Measurements from ENCODE around the gene TPT1. TPM values are rescaled to one million over a fixed set of nuclear protein-coding genes. Genes with fewer than 3 reads are reported as not detected.

The TPT1 gene
- total RNA-seq, 1 donor from 2014 or later: 3,393 TPM

DNA sequence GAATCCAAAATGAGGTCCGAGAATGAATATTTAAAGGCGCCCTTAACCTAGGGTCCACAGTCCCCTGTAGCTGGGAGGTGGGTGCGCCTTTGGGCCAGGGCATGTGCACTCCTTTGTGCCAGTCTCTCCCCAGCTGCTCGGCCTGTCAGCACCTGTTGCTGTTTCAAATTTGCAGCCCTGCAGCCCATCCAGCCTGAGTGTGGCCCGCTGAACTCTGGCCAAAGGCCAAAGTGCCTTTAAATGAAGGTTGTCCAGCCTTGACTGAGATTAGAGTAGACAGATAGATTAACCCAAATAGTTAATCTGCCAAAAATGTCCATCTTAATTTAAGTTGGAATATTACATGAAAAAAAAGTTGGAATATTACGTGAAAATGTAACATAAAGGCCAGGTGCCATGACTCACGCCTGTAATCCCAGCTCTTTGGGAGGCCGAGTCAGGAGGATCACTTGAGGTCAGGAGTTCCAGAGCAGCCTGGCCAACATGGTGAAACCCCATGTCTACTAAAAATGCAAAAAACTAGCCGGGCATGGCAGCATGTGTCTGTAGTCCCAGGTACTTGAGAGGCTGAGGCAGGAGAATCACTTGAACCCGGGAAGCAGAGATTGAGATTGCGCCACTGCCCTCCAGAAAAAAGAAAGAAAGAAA, 25.3 kb downstream of the TPT1 start:
- no peaks in the 10 kb centered on the region for H3K27me3 Mint-ChIP-seq (ENCODE audit: unreplicated experiment)
- TF ChIP-seq, protein P1, sequence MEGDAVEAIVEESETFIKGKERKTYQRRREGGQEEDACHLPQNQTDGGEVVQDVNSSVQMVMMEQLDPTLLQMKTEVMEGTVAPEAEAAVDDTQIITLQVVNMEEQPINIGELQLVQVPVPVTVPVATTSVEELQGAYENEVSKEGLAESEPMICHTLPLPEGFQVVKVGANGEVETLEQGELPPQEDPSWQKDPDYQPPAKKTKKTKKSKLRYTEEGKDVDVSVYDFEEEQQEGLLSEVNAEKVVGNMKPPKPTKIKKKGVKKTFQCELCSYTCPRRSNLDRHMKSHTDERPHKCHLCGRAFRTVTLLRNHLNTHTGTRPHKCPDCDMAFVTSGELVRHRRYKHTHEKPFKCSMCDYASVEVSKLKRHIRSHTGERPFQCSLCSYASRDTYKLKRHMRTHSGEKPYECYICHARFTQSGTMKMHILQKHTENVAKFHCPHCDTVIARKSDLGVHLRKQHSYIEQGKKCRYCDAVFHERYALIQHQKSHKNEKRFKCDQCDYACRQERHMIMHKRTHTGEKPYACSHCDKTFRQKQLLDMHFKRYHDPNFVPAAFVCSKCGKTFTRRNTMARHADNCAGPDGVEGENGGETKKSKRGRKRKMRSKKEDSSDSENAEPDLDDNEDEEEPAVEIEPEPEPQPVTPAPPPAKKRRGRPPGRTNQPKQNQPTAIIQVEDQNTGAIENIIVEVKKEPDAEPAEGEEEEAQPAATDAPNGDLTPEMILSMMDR (IDR thresholded peaks at IDR 0.05): no peak
- H3K27ac Mint-ChIP-seq (ENCODE audit: unreplicated experiment): no peak overlapping the region
- no peak overlapping the region for H3K4me3 Mint-ChIP-seq (ENCODE audit: unreplicated experiment)
- H3K36me3 Mint-ChIP-seq (ENCODE audit: unreplicated experiment): no peaks in the 10 kb centered on the region
- no peaks in the 10 kb centered on the region for H3K9me3 Mint-ChIP-seq (ENCODE audit: unreplicated experiment)
- H3K4me1 Mint-ChIP-seq (ENCODE audit: unreplicated experiment): peaks cover 14% of the 10 kb centered on the region
- DNase-seq (ENCODE audit: extremely low spot score, unreplicated experiment): no peak

DNA sequence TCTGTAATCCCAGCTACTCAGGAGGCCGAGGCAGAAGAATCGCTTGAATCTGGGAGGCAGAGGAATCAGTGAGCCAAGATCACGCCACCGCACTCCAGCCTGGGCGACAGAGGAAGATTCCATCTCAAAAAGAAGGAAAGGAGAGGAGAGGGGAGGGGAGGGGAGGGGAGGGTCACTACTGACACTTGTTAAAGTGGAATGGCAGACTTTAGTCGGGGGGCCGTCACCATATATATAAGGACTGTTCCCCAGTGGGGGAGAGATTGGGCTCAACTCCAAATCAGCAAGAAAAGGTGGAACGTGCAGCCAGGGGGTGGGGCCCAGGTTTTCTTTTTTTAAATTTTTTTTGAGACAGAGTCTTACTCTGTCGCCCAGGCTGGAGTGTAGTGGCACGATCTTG, 26.2 kb downstream of the TPT1 start:
- Mint-ChIP-seq H3K9me3 (ENCODE audit: unreplicated experiment) (no peaks in the 10 kb centered on the region), H3K4me3 (ENCODE audit: unreplicated experiment) (no peak overlapping the region), H3K4me1 (ENCODE audit: unreplicated experiment) (peaks cover 14% of the 10 kb centered on the region), H3K27me3 (ENCODE audit: unreplicated experiment) (no peaks in the 10 kb centered on the region), H3K27ac (ENCODE audit: unreplicated experiment) (no peak overlapping the region), H3K36me3 (ENCODE audit: unreplicated experiment) (no peaks in the 10 kb centered on the region)
- TF ChIP-seq, protein P1 (IDR thresholded peaks at IDR 0.05): no peak
- no peak for DNase-seq (ENCODE audit: extremely low spot score, unreplicated experiment)

DNA sequence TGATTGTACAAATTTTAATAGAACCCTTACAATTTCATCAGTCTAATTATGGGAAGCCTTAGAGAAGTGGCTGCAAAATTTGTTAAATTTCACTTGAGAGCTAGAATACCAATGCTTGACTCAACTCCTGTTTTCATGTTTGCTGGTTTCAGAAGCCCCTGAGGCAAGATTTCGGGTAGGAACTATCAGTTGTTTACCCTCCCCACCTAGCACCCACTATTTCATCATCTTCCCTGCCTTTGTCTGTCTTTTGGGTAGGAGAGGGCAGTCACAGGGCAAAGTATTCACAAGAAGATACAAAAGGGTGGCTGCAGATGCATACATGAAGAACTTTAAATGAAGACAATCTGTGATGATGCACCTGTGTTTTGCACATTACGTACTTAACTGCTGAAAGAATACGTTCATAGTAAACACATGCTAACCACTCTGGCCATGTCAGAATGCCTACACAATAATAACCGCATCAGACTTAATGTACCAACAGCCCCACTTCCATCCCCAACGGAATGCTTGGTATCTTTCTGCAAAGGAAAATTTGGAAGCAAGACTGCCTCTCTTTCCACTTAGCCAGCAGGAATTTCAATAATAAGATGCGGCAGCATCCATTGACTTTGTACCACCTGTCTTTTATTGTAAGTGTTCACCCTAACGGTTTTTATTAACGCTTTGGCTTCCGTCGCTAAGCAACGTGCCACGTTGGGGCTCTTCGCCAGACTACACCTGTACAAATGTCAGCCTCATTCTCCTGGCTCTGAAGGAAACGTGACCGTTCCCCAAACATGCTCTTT, 30.4 kb downstream of the TPT1 start:
- H3K36me3 Mint-ChIP-seq (ENCODE audit: unreplicated experiment): no peaks in the 10 kb centered on the region
- H3K27ac Mint-ChIP-seq (ENCODE audit: unreplicated experiment): no peak overlapping the region
- H3K9me3 Mint-ChIP-seq (ENCODE audit: unreplicated experiment): no peaks in the 10 kb centered on the region

DNA sequence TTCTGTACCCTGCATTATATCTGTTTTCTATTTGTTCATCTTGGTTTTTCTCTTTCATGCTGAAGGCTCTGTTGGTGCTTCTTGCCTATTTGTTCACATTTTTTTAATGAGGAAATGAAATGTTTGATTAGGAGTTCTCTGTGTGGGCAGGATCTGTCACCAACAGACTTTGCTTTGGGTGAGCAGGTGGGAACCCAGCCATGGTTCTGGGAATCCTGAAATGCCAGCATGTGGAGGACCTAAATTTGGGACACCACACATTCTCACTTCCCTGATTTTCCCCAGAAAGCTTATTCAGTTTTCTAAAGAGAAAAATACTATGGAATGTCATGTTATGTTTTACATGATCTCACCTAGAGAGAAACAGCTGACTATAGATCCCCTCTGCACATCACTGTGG, 34.0 kb downstream of the TPT1 start:
- Mint-ChIP-seq H3K27me3 (ENCODE audit: unreplicated experiment) (peaks cover 7% of the 10 kb centered on the region), H3K27ac (ENCODE audit: unreplicated experiment) (no peak overlapping the region), H3K4me3 (ENCODE audit: unreplicated experiment) (no peak overlapping the region), H3K36me3 (ENCODE audit: unreplicated experiment) (no peaks in the 10 kb centered on the region), H3K9me3 (ENCODE audit: unreplicated experiment) (no peaks in the 10 kb centered on the region), H3K4me1 (ENCODE audit: unreplicated experiment) (peaks cover 15% of the 10 kb centered on the region)
- TF ChIP-seq, protein P1 (IDR thresholded peaks at IDR 0.05): no peak
- DNase-seq (ENCODE audit: extremely low spot score, unreplicated experiment): no peak

More for the DNA sequence above, 30.4 kb downstream of the TPT1 start:
- TF ChIP-seq, protein P1 (IDR thresholded peaks at IDR 0.05): no peak
- peak overlapping the region; percentile 81 for H3K4me3 Mint-ChIP-seq (ENCODE audit: unreplicated experiment)
- H3K27me3 Mint-ChIP-seq (ENCODE audit: unreplicated experiment): peaks cover 4% of the 10 kb centered on the region
- DNase-seq (ENCODE audit: extremely low spot score, unreplicated experiment): no peak
- peaks cover 15% of the 10 kb centered on the region for H3K4me1 Mint-ChIP-seq (ENCODE audit: unreplicated experiment)

DNA sequence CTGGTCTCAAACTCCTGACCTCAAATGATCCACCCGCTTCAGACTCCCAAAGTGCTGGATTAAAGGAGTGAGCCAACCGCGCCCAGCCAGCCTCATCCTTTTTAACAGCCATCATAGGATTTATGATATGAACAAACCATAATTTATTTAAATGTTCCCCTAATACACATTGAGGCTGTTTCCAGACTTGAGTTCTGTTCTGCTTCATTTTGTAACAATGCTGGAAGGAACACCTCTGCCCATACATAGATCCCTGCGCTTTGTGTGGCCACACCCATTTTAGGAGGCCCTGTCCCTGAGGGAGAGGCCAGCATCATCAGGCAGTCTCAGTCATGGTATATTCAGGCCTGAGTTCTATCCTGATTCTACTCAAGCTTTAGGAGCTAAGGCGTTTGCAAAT, 35.9 kb downstream of the TPT1 start:
- no peaks in the 10 kb centered on the region for H3K36me3 Mint-ChIP-seq (ENCODE audit: unreplicated experiment)
- H3K4me1 Mint-ChIP-seq (ENCODE audit: unreplicated experiment): peaks cover 4% of the 10 kb centered on the region
- H3K9me3 Mint-ChIP-seq (ENCODE audit: unreplicated experiment): no peaks in the 10 kb centered on the region
- no peak for DNase-seq (ENCODE audit: extremely low spot score, unreplicated experiment)
- TF ChIP-seq, protein P1 (IDR thresholded peaks at IDR 0.05): no peak
- H3K4me3 Mint-ChIP-seq (ENCODE audit: unreplicated experiment): no peak overlapping the region
- H3K27ac Mint-ChIP-seq (ENCODE audit: unreplicated experiment): no peak overlapping the region
- peaks cover 13% of the 10 kb centered on the region for H3K27me3 Mint-ChIP-seq (ENCODE audit: unreplicated experiment)

Measured in osteocyte (in vitro differentiated cells).